Adipose tissue (tissue), 3 donors: Measurements from ENCODE around the gene TLK2. TPM values are rescaled to one million over a fixed set of nuclear protein-coding genes. Genes with fewer than 3 reads are reported as not detected.

Source experiments
- H3K27ac ChIP-seq: one replicate; pipeline ENCODE4 v1.5.1; 2013; ENCODE audit warnings: low read depth, low read length
- WGBS, 3 donors: extraction: QIAGEN DNeasy Blood & Tissue Kit; methylation state at CpG; one replicate each; pipeline ENCODE4 v1.1.7; 2013; 5-methylcytosine and 5-hydroxymethylcytosine counted together
- polyA plus RNA-seq, 3 donors: library from polyadenylated mRNA; stranded (reverse); fragments of 200-250 nt; gene quantifications; one replicate each; pipeline ENCODE4 v1.2.3, GENCODE V29; 2013
- donor health status: healthy with polysubstance abuse.
- donor health status: Bipolar disorder and iron deficiency.
- donor health status: healthy.

Gene TLK2
- polyA plus RNA-seq, 3 donors = 9.1 to 31.9 (median 15.1) TPM

GRCh38 chr17:62657690-62658089, 179.1 kb downstream of the TLK2 start:
- 67 to 85% (median 72%) methylated on average over 9 of the region's 9 CpGs for WGBS, 3 donors

GRCh38 chr17:62658136-62658920, 179.7 kb downstream of the TLK2 start:
- H3K27ac ChIP-seq = no peak overlapping the region
- whole genome bisulfite sequencing, 3 donors = 63 to 72% (median 66%) methylated on average over 15 of the region's 15 CpGs

More at GRCh38 chr17:62657690-62658089, 179.1 kb downstream of the TLK2 start:
- H3K27ac ChIP-seq = no peak overlapping the region

DNA sequence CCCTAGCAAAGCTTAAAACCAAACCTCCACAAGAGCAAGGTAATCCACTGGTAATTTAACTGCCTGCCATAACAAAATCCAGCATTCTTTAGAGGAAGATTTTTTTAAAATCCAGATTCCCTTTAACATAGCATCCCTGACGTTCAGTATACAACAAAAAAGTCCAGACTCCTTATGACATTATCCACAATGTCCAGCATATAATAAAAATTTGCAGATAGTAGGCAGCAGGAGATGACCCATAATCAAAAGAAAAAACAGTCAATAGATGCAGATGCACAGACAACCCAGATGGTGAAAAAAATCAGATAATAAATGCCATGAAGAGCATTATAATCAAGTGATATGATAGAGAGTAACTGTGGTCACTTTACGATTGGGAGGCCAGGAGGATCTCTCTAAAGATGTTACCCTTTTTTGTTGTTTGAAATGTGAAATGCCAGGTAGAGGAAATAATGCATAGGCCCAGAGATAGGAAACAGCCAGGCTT, 182.0 kb downstream of the TLK2 start:
- no peak overlapping the region for H3K27ac ChIP-seq
- 83 to 98% (median 97%) methylated on average over 2 of the region's 2 CpGs for WGBS, 3 donors

DNA sequence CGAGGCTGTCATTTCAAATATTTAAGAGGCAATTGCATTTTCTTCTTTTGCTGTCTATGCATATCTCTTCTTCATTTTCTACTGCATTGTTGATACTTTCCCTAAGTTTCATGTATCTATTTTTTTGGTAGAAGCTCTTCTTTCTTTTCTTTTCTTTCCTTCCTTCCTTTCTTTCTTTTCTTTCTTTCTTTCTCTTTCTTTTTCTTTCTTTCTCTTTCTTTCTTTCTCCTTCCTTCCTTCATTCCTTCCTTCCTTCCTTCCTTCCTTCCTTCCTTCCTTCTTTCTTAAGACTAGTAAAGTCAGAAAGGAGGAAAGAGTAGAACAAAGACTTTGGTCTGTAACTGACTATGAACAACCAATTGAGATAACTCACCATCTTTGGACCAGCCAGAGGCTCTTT, 182.7 kb downstream of the TLK2 start:
- H3K27ac ChIP-seq = no peak overlapping the region
- 93 to 100% (median 97%) methylated on average over 1 of the region's 1 CpG for WGBS, 3 donors

DNA sequence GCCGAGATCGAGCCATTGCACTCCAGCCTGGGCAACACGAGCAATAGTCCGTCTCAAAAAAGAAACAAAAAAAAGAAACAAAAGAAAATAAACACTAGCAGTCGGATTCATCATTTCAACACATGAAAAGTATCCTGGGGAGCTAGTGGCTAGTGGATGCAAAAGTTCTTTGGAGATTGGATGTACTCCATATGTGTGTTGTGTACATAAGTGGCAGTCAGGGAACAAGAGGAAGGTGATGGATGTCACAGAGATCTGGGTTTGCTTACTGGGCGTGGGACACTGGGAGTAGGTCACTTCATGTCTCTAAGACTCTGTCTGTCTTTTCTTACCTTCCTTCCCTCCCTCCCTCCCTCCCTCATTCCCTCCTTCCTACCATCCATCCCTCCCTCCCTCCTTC, 184.2 kb downstream of the TLK2 start:
- H3K27ac ChIP-seq = no peak overlapping the region
- 79 to 89% (median 89%) methylated on average over 6 of the region's 6 CpGs for WGBS, 3 donors

Other genes with a start within 250 kb of the TLK2 start
- gene EFCAB3, start 98.3 kb upstream of the TLK2 start, polyA plus RNA-seq = not detected
- gene METTL2A, start 54.9 kb upstream of the TLK2 start, polyA plus RNA-seq = 10 to 100 TPM in 1 of 3 donors, 1 to 10 TPM in 2; 8.8 to 11.2 (median 9.7) TPM
- 10 to 100 TPM in 2 of 3 donors, 1 to 10 TPM in 1; 4.1 to 52.2 (median 14.5) TPM for gene MRC2, start 148.8 kb downstream of the TLK2 start, polyA plus RNA-seq